Coronary artery (tissue), 2 donors: ENCODE data around the gene CNTNAP3B.
A peak's percentile ranks its signal among the peaks of the same experiment; 100 is the strongest.
"Not testable (repeated sequence)": the region's sequence is repeated elsewhere in the genome, so short reads cannot be mapped to it uniquely, and the experiment has no call there.

ENCODE experiments used
- DNase-seq: peaks from one replicate; pipeline ENCODE4 v3.0.0-alpha.2; 2017; ENCODE audit warnings: low spot score
- H3K27ac ChIP-seq, 2 donors: fragments of 200-600 bp; sonication (generic); one replicate each; pipeline ENCODE4 v1.5.1; 2016 to 2019
- H3K4me3 ChIP-seq: fragments of 200-600 bp; sonication (generic); 2 replicates; pipeline ENCODE4 v1.5.1; 2016; ENCODE audit warnings: mild to moderate bottlenecking, moderate library complexity

The CNTNAP3B gene

GRCh38 chr9:42129073-42129729 is at the start of gene CNTNAP3B:
CNTNAP3B (minus strand) TSS chr9:42129426; CDS start chr9:42129094, 332 bp downstream.
- not testable (repeated sequence) for DNase-seq, H3K27ac ChIP-seq
- H3K4me3 ChIP-seq, result peak within 1 kb of the TSS; percentile 55

- not testable (repeated sequence) for DNase-seq, H3K27ac ChIP-seq, H3K4me3 ChIP-seq
Observed at GRCh38 chr9:42160299-42160698, 31.1 kb upstream of the CNTNAP3B start.

GRCh38 chr9:42127056-42127841 is 2.0 kb downstream of the CNTNAP3B start:
- not testable (repeated sequence) for DNase-seq, H3K27ac ChIP-seq
- H3K4me3 ChIP-seq, result peak overlapping the region; percentile 44

DNA sequence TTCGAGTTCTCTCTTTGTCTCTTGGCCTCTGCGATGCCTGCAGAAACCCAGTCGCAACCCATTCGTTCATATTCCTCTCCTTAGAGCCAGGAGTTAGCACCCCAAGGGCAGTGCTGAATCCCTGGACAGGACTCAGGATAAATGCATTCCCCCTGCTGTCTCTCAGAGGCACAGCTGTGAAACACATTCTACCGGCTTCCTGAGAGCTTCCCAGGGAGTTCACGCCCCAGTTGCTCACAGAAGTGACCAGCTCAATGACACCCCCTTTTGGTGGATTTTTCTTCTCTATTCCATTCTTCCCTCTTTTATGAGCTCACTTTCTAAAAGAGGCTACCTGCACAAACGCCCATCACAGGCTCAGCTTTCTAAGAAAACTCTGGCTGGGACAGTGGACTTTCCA is 8.2 kb downstream of the CNTNAP3B start:
- not testable (repeated sequence) for H3K27ac ChIP-seq, DNase-seq, H3K4me3 ChIP-seq

DNA sequence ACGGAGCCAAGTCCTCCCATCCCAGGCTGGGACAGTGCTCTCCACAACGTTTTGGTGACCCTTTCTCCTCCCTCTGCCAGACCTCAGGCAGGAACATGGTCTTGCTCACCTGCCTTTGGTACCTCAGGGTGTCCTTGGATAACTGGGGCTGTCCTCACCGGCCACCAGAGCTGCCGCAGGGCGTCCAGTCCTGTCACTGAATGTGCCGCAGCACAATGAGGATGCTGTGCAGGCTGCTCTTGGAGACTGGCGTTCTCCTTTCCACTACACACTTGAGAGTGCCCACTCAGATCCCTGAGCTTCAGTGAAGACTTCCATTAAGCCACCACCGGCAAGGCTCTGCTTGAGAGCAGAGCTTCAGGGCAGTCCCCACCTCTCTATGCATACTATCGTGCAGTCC is 33.3 kb downstream of the CNTNAP3B start:
- not testable (repeated sequence) for H3K4me3 ChIP-seq, DNase-seq, H3K27ac ChIP-seq

DNA sequence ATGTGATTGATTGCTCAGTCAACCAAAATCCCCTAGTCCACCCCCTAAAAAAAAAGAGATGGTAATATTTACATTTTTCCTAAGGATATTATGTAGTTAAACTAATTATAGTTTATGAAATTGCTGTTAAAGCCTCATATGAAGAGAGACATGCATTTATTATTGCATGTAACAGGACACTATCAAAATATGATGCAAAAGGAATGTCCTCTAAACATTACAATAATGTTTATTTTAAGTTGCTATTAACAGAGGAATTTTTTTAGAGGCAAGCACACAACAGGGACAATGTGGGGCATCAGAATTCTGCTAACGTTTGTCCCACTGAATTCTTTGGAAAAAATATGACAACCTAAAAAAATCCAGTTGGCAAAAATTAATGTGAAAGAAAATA is 44.7 kb downstream of the CNTNAP3B start:
- H3K27ac ChIP-seq, DNase-seq, H3K4me3 ChIP-seq: not testable (repeated sequence)

DNA sequence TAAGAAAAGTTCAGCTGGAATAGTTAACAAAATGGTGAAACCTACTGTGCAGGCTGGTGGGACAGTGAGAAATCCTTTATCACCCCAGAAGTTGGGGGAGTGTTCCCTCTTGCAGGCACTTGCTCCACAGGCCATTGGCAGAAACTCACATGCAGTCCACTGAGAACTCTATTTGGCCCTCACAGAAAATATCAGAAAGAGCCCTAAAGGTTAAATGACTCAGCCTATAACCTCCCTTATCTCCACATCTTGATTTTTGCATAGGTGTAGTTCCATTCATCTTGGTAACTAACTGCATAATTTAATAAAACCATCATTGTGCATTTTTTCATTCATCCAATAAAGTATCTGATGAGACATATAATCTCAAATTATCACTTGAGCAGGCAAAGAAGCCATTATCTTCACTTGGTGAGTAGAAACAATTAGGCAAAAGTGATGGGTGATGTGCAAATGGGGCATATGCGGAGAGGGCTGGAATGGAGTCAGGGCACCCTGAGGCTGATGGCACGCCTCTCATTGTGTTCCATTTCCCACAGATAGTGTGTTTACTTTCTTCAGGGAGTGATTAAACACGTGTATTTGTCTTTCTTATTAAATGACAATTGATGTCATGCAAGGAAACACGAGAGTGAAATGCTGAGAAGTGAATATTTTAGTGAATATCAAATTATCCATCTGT is 45.2 kb downstream of the CNTNAP3B start:
- not testable (repeated sequence) for DNase-seq, H3K27ac ChIP-seq, H3K4me3 ChIP-seq

DNA sequence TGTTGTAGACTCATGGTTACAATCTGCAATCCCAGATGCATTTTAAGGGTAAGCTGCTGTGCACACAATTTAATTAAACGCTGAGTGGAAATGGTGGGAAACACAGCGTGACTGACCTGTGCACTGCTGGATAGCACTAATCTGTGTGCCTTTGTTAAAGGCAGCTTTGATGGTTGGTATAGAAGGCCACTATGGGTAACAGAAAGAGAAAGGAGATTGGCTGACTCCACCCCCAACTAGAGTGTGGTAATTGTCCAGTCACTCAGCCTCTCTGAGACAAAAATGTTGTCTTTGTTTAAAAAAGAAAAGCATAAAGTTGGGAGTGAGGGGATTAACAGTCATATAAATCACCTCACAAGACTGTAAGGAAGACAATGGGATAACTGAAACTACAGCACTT is 48.9 kb downstream of the CNTNAP3B start:
- H3K4me3 ChIP-seq, DNase-seq, H3K27ac ChIP-seq: not testable (repeated sequence)

GRCh38 chr9:42074868-42075267 is 54.4 kb downstream of the CNTNAP3B start:
- not testable (repeated sequence) for H3K4me3 ChIP-seq, H3K27ac ChIP-seq, DNase-seq

GRCh38 chr9:42071026-42071425 is 58.2 kb downstream of the CNTNAP3B start:
- H3K4me3 ChIP-seq, DNase-seq, H3K27ac ChIP-seq: not testable (repeated sequence)

- DNase-seq, H3K27ac ChIP-seq: not testable (repeated sequence)
Observed at GRCh38 chr9:42070035-42070799, 59.0 kb downstream of the CNTNAP3B start.

DNA sequence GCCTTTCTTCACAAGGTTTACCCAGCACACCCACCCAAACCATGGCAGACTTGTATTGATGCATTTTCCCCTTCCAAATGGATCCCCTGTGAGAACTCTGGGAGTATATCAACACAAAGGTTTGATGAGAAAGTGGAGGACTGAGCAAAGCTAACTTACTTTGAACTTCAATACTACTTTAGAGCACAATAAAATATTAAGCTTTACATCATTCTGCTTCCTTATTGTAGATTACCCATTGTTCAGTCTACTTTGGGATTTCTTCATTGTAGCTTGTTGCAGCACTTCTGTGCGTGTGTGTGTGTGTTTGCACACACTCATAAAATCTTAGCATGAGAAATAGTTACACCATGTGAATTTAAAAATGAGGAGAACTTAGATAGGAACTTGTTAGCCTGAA is 75.4 kb downstream of the CNTNAP3B start:
- not testable (repeated sequence) for H3K27ac ChIP-seq, H3K4me3 ChIP-seq, DNase-seq

More at GRCh38 chr9:42070035-42070799, 59.0 kb downstream of the CNTNAP3B start:
- not testable (repeated sequence) for H3K4me3 ChIP-seq

GRCh38 chr9:42050701-42051100 is 78.5 kb downstream of the CNTNAP3B start:
- not testable (repeated sequence) for DNase-seq, H3K27ac ChIP-seq

GRCh38 chr9:42044422-42045010 is 84.7 kb downstream of the CNTNAP3B start:
- not testable (repeated sequence) for DNase-seq, H3K4me3 ChIP-seq

More at GRCh38 chr9:42050701-42051100, 78.5 kb downstream of the CNTNAP3B start:
- H3K4me3 ChIP-seq, result not testable (repeated sequence)

DNA sequence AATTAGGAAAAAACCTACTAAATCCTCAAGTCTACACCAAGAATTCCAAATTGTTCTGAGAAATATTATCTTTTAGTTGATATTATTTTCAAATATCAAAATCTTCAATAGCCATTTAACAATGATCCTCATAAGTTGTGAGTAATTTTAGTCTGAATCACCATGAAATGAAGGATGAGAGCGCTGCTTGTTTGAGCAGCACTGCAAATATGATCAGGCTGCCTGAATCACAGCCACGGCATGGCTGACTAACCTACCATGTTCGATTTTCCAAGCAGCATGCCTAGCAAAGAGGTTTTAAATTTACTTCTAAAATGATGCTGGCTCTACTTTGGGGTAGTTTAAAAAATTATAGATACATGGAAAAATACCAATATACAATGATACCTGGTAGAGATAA is 95.7 kb downstream of the CNTNAP3B start:
- not testable (repeated sequence) for DNase-seq, H3K4me3 ChIP-seq, H3K27ac ChIP-seq

More at GRCh38 chr9:42044422-42045010, 84.7 kb downstream of the CNTNAP3B start:
- H3K27ac ChIP-seq, result not testable (repeated sequence)

DNA sequence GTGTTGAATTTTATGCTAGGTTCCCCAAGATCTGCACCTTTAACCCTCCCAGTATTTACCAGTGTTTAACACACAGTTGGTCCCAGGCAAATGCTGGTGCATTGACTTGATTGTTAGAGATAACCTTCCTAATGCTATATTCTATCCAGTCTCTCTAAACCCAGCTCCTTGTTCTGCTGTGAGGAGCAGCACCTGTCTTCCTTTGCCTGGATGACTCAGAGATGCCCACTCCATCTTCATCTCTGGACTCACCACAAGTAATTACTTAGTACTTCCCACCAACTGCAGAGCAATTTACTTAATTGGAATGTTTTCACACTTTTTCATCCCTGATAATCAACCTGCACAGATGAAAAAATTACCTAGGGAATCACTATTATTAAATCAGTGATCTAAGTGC is 108.6 kb downstream of the CNTNAP3B start:
- not testable (repeated sequence) for DNase-seq, H3K27ac ChIP-seq, H3K4me3 ChIP-seq

- H3K27ac ChIP-seq, H3K4me3 ChIP-seq: not testable (repeated sequence)
- peak; percentile 3 for DNase-seq
Observed at GRCh38 chr9:42018220-42018922, 110.9 kb downstream of the CNTNAP3B start.

GRCh38 chr9:42014317-42014716 is 114.9 kb downstream of the CNTNAP3B start:
- DNase-seq, H3K27ac ChIP-seq, H3K4me3 ChIP-seq: not testable (repeated sequence)
